Measurements from ENCODE around the gene SNCB. TPM values are rescaled to one million over a fixed set of nuclear protein-coding genes. Genes with fewer than 3 reads are reported as not detected.
A peak's percentile ranks its signal among the peaks of the same experiment; 100 is the strongest.

Gene SNCB
- total RNA-seq, 1 donor from 2014 or later, result 0.44 TPM

DNA sequence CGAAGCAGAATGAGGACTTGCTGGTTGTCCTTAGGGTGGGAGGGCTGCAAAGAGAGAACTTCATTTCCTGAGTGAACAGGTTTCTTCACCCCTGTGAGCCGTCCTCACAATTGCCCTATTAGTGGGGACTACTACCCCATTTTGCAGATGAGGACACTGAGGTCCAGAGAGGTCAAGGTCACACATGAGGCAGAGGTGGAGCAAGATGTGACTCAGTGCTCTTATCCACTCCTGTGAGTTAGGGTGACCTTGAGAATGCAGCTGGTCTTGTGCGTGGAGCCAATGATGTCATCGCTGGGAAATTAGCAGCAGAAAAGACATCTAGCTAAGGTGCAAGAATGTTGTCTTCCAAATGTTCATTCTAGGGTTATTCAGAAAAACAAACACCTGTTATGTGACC, 47.3 kb downstream of the SNCB start:
- intact Hi-C loops (cut with micrococcal nuclease), result no loop called here

DNA sequence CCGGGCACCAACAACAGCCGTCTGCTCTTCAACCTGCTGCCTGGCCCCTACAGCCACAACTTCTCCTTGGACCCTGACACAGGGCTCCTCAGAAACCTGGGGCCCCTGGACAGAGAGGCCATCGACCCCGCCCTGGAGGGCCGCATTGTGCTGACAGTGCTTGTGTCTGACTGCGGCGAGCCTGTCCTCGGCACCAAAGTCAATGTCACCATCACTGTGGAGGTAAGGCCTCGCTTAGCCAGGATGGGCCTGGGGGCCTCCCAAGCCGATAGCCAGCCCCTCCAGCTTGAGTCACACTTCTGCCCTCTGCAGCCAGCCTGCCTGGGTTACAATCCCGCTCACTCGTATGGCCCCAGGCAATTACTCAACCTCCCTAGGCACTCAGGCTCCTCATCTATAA, 49.0 kb downstream of the SNCB start:
- Histone ChIP-seq H3K27me3 (ENCODE audit: low read depth) (peaks cover 18% of the 10 kb centered on the region), H3K4me3 (no peak overlapping the region), H3K27ac (replicated peaks) (no peak overlapping the region), H3K4me1 (no peaks in the 10 kb centered on the region), H3K36me3 (no peaks in the 10 kb centered on the region), H3K9me3 (replicated peaks) (peaks cover 22% of the 10 kb centered on the region)
- TF ChIP-seq, protein P1, sequence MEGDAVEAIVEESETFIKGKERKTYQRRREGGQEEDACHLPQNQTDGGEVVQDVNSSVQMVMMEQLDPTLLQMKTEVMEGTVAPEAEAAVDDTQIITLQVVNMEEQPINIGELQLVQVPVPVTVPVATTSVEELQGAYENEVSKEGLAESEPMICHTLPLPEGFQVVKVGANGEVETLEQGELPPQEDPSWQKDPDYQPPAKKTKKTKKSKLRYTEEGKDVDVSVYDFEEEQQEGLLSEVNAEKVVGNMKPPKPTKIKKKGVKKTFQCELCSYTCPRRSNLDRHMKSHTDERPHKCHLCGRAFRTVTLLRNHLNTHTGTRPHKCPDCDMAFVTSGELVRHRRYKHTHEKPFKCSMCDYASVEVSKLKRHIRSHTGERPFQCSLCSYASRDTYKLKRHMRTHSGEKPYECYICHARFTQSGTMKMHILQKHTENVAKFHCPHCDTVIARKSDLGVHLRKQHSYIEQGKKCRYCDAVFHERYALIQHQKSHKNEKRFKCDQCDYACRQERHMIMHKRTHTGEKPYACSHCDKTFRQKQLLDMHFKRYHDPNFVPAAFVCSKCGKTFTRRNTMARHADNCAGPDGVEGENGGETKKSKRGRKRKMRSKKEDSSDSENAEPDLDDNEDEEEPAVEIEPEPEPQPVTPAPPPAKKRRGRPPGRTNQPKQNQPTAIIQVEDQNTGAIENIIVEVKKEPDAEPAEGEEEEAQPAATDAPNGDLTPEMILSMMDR (IDR thresholded peaks at IDR 0.05; ENCODE audit: borderline replicate concordance), result no peak
- no peak for DNase-seq
- intact Hi-C loops (cut with micrococcal nuclease), result no loop called here

More for the DNA sequence above, 47.3 kb downstream of the SNCB start:
- H3K4me3 ChIP-seq, result no peak overlapping the region
- H3K27ac ChIP-seq (replicated peaks), result no peak overlapping the region
- no peaks in the 10 kb centered on the region for H3K36me3 ChIP-seq
- H3K9me3 ChIP-seq (replicated peaks), result peaks cover 23% of the 10 kb centered on the region
- no peaks in the 10 kb centered on the region for H3K4me1 ChIP-seq
- TF ChIP-seq, protein P1 (IDR thresholded peaks at IDR 0.05; ENCODE audit: borderline replicate concordance), result no peak
- DNase-seq, result no peak
- peaks cover 6% of the 10 kb centered on the region for H3K27me3 ChIP-seq (ENCODE audit: low read depth)

DNA sequence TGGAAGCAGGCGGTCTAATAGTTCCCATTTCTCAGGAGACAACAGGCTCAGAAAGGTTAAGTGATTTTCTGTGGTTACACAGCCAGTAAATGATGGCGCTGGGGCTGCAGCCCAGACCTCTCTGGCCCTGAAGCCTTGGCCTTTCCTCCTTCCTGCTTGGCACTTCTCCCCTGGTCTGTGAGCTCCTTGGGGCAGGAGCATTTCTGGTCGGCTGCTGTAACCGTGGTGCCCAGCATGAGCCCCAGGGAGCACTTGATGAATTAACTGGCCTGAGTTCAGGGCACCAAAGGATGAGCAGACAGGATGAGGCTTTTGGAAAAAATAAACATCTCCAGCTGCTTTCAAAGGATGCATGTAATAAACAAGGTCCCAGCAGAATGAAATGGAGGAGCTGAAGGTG, 51.0 kb downstream of the SNCB start:
- Histone ChIP-seq H3K27ac (replicated peaks) (no peak overlapping the region), H3K9me3 (replicated peaks) (peaks cover 1% of the 10 kb centered on the region), H3K27me3 (ENCODE audit: low read depth) (peaks cover 23% of the 10 kb centered on the region), H3K4me1 (no peaks in the 10 kb centered on the region), H3K36me3 (no peaks in the 10 kb centered on the region), H3K4me3 (no peak overlapping the region)
- DNase-seq, result no peak
- TF ChIP-seq, protein P1 (IDR thresholded peaks at IDR 0.05; ENCODE audit: borderline replicate concordance), result no peak
- intact Hi-C loops (cut with micrococcal nuclease), result no loop called here

DNA sequence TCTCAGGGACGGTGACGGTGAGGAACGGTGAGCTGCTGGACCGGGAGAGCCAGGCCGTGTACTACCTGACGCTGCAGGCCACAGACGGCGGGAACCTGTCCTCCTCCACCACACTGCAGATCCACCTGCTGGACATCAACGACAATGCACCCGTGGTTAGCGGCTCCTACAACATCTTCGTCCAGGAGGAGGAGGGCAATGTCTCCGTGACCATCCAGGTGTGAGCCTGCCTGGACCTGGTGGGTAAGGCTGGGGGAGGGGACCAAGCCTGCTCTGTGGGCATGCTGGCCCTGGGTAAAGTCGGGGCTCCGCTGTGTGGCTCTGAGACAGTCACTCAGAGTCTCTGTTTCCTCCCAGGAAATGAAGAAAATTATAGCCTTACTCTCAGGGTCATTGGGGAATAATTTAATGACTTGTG, 51.9 kb downstream of the SNCB start:
- H3K27me3 ChIP-seq (ENCODE audit: low read depth), result peaks cover 29% of the 10 kb centered on the region
- H3K36me3 ChIP-seq, result no peaks in the 10 kb centered on the region
- H3K9me3 ChIP-seq (replicated peaks), result no peaks in the 10 kb centered on the region
- TF ChIP-seq, protein P1 (IDR thresholded peaks at IDR 0.05; ENCODE audit: borderline replicate concordance), result peak; percentile 55
- no peak overlapping the region for H3K4me3 ChIP-seq
- H3K27ac ChIP-seq (replicated peaks), result no peak overlapping the region
- peak; percentile 23 for DNase-seq
- intact Hi-C loops (cut with micrococcal nuclease), result no loop called here
- no peaks in the 10 kb centered on the region for H3K4me1 ChIP-seq

DNA sequence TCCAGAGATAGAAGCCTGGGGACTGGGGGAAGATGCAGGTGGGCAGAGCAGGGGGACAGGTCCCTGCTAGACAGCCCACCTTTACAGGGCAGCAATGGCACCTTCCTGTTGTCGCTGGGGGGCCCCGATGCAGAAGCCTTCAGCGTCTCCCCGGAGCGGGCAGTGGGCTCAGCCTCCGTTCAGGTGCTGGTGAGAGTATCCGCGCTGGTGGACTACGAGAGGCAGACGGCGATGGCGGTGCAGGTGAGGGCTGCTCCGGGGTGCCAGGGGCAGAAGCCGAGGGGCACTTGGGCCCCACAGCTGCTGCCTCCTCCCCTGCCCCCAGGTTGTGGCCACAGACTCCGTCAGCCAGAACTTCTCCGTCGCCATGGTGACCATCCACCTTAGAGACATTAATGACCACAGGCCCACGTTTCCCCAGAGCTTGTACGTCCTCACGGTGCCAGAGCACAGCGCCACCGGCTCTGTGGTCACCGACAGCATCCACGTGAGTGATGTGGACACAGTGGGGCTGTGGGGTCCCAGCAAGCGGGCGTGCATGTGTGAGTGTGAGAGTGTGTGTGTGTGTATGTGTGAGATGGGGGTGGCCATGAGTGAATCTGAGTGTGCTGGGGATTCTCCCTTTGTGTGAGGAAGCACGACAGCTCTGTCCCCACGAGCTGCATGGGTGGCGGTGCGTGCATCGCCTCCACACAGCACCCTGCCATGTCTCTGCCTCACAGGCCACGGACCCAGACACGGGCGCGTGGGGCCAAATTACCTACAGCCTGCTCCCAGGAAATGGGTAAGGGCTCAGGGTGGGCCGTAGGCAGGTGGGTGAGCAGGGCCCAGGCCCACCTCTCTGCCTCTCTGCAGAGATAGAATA, 52.8 kb downstream of the SNCB start:
- Histone ChIP-seq H3K27ac (replicated peaks) (no peak overlapping the region), H3K27me3 (ENCODE audit: low read depth) (peaks cover 33% of the 10 kb centered on the region), H3K9me3 (replicated peaks) (no peaks in the 10 kb centered on the region), H3K36me3 (no peaks in the 10 kb centered on the region), H3K4me3 (no peak overlapping the region), H3K4me1 (no peaks in the 10 kb centered on the region)
- TF ChIP-seq, protein P1 (IDR thresholded peaks at IDR 0.05; ENCODE audit: borderline replicate concordance), result no peak
- intact Hi-C loops (cut with micrococcal nuclease), result no loop called here
- DNase-seq, result no peak

All from left ventricle myocardium inferior (tissue), 1 donor.